HG03280 (cell line): ENCODE measurements around the gene PRMT9.

Experiments
- ATAC-seq: cut with Tn5 transposase; IDR thresholded peaks from one replicate; pipeline ENCODE4 v1.9.1; 2021; ENCODE audit warnings: mild to moderate bottlenecking, moderate library complexity; ENCODE audit not compliant: unreplicated experiment

PRMT9 gene

DNA sequence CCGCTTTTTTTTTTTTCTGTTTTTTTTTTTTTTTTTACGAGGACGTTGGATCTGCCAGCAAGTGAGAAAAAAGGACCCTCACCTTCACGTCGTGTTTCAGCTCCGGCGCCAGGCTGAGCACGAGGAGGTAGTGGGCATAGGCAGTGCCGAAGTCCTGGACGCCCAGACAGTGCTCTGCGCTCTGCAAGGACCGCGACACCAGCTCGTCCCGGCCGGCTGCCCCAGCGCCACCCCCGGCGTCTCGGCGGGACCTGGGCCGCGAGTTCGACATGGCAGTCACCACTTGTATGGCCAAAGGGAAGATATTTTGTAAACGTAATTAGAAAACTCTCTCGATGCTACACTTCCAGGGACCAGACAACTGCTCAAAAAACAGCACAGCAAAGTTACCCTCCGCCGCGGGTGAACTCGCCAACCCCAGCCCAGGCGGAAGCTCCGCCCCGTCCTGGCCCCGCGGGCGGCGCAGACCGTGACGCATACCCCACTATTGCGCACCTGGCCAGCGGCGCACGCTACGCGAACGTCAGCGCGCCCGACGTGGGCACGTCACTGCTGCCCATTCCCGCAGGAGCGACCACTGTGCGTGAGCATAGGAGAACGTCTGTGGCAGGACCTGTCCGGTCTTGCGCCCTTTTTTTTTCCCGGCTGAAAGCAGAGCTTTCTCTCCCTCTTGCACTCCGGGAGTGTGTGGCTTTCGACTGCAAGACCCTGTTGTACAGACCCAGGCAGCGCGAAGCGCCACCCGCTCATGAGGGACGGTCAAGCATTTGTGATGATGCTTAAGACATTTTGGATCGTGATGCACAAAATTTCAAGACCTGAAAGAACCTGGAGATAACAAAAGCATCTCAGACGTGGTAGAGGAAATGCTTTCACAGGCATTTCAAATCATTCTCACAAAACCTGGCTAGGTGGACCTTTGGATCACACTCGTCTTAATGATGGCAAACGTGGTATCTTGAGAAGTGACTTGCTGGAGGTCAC, at the start of gene PRMT9:
Gene PRMT9 (minus strand): TSS at position 447 of the 984 bp plus-strand sequence. CDS start 176 bp downstream, at position 271.
- peak; percentile 99 for ATAC-seq

DNA sequence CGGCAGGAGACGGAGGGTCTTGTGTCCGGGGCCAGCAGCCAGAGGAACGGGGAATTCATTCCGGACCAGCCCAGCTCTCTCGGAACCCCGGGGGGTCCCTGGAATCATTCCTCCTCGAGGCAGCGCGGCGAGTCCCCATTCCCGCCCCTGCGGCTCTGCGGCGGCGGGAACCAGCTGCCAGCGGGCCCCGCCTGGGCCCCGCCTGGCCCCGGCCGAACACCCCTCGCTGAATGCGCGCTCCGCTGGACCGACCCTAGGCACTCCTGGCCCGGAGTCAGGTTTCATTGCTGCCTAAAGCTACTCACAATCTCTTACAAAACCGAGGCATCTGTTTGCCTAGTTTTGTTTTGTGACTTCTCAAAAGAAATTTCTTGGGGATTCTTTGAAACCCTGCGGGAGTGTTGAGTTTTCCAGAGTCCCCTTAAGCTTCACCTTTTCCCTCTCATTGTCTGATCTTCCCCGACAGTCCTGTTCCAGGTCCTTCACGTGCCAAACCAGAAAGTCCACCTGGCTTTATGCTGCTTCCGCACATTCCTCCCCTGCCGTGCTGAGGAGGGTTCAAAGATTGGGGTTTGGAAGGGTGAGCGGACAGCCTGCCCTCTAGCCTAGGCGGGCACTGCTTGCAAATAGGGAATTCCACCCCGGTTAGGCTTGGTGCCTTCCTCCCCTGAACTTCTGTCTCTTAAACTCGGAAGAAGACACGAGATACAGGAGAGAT, 48.7 kb upstream of the PRMT9 start:
- ATAC-seq, result peak; percentile 28

DNA sequence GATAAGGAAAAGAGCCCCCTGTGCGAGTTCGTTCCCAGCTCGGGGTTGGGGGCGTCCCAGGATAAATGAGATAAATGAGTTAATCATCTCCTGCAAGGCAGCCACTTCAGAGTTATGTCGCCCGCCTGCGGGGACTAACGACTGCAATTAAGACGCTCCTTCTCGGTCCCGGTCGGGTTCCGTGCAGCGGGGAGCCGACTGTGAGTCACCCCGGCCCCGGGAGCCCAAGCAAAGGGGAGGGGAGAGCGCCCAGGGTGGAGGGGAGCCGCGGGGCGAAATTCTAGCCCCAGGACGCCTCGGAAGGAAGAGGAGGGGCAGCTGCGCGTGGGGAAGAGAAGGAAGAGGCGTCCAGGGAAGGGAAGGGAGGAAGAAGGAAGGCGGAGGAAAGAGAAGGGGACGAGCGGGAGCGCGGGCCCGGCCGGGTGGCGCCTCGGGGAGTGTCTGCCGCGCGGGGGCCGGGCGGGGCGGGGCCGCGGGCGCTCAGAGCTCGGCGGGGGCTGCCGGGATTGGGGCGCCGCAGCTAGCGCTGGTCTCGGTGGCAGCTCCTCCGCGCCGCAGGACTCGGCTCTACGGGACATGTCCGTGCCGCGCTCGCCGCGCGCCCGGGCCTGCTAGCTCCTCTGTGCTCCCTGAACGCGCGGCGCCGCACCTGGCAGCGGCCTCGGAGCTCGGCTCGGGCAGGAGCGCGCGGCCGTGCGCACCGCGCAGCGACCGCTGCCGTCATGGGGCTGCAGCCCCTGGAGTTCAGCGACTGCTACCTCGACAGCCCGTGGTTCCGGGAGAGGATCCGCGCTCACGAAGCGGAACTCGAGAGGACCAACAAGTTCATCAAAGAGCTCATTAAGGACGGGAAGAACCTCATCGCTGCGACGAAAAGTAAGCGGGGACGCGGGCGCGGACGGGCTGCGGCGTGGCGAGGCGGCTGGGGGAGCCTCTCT, 47.9 kb upstream of the PRMT9 start, which contains the start of gene ARHGAP10:
Gene ARHGAP10 (plus strand): TSS at position 509 of the 938 bp plus-strand sequence. CDS start 214 bp downstream, at position 723.
- peak; percentile 61 for ATAC-seq

DNA sequence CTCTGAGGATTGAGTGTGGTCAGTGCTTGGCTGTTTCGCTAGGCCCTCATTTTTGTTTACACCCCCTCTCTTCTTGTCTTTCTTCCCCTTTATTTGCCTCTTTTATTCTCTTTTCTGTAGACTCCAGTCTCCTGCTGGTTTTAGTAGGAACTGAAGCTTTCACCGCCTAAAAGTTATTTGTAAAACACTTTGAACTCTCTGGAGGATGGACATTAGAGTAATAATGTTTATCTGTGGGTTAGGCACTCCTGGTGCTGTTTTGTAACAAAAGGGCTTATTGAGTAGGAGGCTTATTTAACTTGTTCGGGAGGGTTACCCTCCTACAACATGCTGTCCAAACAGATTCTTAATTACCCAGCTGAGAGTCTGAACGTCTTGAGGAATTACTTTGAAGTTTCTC, 46.4 kb upstream of the PRMT9 start:
- ATAC-seq, result no peak

DNA sequence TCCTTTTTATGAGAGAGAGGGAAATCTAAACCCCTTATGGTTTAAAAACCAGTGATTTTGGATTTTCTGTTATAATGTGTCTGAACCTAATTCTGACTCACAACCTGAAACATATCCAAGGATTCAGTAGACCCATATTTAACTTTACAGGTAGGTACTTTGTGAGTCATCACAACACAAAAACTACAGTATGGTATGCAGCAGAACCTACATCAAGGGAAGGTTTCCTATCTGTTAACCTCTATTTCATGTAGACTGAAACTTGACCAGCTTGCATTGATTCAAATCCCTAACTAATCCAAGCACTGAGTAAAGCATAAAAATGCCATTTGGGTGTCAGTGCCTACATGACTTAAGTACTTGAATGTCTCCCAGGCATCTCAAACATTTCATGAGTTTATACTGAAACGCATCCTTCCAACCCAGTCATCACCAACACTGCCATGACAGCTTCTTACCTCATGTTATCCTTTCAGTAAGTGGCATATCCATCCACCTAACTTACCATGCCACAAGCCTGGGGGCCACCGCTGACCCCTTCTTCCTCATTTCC, 43.6 kb upstream of the PRMT9 start:
- ATAC-seq, result no peak

DNA sequence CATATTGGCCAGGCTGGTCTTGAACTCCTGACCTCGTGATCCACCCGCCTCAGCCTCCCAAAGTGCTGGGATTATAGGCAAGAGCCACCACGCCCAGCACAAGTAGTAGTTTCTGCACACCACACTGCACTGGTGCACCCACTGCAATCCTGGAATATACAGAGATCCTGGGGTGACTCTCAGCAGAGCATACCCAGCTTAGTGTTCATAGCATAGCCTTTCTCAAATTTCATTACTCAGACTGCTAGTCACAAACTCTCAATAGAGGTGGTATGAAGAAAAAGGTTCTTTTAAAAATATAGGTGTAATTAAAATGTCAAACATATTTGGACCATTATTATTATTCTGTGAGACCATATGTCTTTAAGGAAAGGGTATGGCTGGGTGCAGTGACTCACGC, 41.7 kb upstream of the PRMT9 start:
- no peak for ATAC-seq

DNA sequence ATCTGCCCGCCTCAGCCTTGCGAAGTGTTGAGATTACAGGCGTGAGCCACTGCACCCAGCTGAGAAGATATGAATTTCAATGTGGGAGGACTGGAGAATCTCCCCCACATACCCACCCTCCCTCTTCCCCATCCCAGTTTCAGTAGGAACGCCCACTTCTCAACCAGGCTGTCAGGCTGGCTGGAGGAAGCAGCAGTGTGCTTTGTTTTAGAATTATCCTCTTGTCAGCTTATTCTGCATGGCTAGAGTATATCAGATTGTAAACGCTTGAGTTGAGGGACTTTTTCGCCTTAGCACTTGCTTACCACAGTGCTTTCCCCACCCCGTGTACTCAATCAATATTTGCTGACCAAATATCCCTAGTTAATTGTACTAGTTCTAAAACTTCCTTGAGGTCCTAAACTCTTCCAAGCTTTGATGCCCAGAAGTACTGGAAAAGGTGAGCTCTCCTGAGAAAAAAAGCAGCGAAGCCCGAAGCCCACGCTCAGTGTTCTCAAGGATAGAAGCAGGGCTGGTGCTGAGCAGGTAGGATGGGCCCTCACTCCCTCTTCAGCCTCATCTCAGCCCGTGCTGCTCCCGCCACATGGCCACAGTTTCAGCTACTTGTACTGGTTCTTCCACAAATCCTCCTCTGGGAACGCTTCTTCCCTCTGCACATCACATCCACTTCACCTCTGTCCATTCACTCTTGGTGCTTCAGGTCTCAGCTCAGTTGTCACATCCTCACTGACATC, 40.7 kb upstream of the PRMT9 start:
- ATAC-seq, result no peak

DNA sequence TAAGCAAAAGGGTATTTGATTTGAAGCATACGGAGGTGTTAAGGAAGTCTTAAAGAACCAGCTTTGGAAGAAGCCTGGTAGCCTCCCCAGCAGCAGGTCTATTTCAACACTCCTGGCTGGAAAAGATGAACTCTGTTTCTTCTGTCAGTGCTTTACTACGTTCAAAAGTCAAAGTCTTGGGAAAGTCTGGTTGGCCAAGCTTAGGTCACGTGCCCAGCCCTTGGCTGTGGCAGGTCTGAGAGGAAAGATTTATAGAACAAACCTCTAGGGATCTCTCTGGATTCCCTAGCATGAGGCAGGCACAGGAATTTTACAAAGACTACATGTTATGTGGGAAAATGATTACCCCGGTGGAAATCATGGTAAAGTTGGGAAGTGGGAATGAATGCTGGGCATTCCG, 39.4 kb upstream of the PRMT9 start:
- no peak for ATAC-seq

DNA sequence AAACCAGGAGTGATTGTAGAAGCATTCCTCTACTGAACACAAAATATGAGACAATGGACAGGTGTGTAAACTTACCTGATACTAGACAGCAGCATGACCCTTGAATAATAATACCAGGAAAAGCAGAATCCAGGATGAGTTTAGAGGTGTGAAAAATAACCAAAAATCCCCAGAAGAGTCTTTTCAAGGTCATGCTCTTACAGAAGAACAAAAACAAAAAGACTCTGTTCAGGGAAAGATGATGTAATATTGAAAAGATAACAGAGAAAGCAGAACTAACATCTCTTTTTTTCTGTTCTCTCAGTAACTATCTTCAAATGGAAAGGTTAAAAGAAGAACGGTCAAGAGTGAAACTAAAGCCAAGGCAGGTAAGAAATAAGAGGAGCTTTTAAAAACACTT, 33.9 kb upstream of the PRMT9 start:
- peak; percentile 84 for ATAC-seq

DNA sequence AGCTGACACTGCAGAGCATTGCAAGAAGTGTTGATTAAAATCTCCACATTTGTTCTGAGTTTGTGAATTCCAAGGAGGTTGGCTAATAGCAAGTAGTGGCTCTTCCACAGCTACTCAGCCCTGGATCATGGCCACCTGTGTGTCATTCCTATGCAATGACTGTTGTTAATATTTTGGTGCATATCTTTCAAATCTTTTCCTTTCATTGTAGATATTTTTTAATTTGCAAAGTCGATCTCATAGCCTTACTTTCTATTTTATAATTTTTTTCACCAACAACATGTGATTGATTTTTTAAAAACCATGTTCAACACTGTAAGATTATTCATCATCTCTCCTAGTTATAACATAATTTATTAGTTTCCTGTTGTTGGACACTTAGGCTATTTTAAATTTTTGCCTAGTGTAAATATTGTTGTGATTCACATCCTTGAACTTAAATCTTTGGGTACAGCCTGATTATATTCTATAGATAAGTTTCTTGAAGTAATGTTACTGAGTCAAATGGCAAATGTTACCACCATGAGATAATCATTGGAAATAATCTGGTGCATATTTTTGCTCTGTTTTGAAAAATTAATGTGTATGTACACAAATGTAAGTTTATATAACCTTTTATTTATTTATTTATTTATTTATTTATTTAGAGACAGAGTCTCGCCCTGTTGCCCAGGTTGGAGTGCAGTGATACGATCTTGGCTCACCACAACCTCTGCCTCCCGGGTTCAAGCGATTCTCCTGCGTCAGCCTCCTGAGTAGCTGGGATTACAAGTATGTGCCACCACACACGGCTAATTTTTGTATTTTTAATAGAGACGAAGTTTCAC, 30.8 kb upstream of the PRMT9 start:
- ATAC-seq, result no peak

DNA sequence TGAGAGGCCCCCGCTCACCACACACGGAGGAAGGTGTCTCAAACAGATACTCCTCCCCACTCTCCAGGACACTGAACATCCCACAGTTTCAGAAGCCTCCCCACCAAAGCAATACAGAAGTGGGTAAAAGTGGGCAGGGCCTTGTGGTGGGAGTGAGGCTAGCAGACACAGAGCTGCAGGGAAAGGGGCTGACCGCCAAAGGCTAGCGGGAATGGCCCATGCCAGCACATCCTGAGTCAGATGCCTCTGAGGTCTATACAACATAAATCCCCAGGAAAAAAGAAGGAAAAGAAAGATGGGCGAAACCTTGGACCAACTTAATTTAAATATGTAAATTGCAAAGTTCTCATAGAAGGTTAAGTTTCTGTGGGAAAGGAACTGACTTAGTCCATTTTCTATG, 26.0 kb upstream of the PRMT9 start:
- no peak for ATAC-seq

DNA sequence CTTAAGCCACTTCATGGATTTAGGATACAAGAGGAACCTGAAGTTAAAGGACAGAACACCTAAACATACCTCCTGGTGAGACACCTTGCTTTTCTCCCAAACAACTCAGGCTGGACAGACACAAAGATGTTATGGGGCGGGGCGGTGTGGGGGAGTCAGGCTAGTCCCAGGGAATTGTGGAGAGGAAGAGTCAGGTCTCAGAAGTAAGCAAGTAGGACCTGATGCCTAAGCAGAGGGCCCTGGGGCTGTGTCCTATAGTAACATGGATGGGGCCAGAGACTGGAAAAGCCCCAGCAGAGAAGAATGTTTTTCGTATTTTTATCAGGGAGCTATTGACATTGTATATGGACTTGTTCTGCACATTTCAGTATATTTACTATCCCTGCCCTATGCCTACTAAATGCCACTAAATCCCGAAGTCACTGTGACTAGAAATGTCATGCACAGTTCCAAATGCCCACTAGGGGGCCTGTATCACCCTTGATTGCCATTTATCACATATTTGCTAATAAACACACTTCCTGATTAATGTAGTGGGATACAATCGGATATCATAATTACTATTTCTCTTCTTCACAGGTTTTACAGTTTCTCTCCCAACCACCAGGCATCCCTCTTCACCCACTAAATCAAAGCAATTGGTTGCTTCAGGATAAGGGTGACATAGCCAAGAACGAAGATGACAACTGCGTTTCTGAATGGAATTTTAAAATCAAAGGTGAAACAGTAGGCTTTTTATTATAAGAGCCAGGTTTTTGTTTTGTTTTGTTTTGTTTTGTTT, 24.1 kb upstream of the PRMT9 start:
- ATAC-seq, result peak; percentile 64

DNA sequence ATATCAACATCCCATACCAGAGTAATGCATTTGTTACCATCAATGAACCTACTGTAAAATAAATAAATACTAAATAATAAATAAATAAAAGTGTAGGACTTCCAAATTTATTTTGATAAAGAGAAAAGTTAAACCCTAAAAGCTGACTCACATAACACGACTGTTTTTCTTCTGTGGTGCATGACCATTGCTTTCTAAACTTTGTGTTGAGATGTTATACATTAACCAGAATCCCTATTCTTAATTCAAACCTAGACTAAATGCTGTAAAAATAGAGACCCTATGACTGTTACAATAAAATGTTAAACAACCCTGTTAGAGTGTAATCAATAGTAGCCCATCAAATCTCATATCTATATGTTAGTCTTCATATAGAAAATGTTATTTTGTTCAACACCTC, 20.9 kb upstream of the PRMT9 start:
- ATAC-seq, result no peak

DNA sequence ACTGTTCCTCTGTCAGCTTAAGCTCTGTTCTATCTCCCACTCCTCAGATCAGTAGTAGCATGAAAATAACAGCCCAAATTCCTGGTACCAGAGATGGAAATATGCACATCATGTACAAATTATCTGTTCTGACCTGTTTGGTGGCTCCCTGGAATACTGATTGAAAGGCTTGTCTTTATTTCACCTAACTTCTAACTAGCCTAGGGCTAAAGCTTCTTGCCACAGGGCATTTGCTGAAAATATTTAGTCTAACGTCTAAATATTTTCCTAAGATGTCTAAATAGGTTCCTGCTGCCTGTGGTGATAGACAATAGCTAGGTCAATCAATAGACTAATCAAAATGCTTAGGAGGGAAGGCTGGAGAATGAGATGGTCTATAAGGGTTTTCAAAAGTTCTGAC, 12.9 kb upstream of the PRMT9 start:
- ATAC-seq, result no peak

DNA sequence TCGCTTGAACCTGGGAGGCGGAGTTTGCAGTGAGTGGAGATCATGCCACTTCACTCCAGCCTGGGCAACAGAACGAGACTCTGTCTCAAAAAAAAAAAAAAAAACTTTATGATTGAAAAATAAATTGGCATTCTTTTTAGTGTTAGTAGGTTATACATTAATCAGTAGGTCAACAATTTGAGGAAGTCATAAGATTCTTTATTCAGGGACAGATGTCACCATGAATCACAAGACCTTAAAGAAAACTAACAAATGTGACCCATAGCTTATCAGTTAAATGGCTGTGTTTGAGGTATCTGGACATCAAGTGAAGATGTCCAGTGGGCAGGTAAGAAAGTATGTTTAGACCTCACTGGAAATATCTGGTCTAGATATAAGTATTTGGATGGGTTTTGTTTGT, 9.3 kb upstream of the PRMT9 start:
- no peak for ATAC-seq

DNA sequence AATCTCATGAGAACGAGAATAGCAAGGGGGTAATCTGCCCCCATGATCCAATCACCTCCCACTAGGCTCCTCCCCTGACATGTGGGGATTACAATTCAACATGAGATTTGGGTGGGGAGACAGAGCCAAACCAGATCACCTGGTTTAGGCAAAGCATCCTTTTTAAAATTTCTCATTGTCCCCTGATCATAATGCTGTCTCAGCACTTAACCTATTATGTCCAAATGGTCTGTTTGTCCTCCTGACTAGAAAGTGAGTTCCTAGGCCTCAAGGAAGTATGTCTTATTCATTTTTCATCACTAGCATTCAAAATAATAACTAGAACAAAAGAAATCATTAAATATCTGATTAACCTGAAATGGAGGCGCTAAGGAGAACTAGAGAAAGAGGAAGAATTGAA, 7.9 kb upstream of the PRMT9 start:
- no peak for ATAC-seq

DNA sequence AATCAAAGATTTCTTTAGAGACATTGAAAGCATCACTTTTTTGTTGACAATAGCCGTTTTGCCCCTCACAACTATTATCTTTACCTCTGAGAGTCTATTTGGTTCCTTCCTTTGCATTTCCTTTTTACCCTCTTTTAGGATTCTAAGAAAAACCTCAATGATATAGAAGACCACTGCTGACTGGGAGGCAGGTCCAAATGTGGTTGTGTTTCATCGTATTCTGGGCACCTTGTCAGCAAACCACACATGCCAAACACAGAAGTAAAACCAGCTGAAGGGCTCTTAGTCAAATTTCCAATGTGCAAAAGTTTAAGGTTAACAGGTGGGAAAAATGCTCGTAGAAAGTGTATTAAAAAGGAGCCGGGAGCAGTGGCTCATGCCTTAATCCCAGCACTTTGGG, 5.1 kb upstream of the PRMT9 start:
- no peak for ATAC-seq

DNA sequence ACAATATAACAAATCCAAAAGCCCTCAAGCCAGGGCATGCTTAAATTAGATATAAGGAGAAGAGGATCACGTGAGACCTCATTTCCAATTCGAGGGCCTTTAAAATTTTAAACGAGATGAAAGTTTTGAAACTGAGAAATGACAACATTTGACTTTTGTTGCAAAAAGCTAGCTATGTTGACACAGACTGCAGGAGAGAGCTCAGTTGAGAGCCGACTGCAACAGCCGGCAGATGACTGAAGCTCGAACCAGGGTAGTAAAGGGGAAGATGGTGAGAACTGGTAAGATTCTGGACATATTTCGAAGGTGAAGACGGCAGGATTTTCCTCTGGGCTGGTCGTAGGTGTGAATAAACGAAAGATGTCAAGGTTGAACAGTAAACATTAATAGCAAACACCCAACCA, 773 bp downstream of the PRMT9 start:
- ATAC-seq, result no peak
